Ascending aorta (tissue), 2 donors: ENCODE results near the gene POLG2. TPM values are rescaled to one million over a fixed set of nuclear protein-coding genes. Genes with fewer than 3 reads are reported as not detected.

ENCODE experiments used
- DNase-seq, 2 donors: peaks; one replicate each; pipeline ENCODE4 v3.0.0-alpha.2; 2019; ENCODE audit warnings: low spot score in 2 of 2
- H3K27ac ChIP-seq, 2 donors: fragments of 200-600 bp; sonication (generic); one replicate each; pipeline ENCODE4 v1.5.1; 2016 to 2017; ENCODE audit warnings: mild to moderate bottlenecking in 1 of 2
- H3K27me3 ChIP-seq: fragments of 200-600 bp; sonication (generic); one replicate; pipeline ENCODE4 v1.5.1; 2017
- H3K36me3 ChIP-seq, 2 donors: fragments of 200-600 bp; sonication (generic); one replicate each; pipeline ENCODE4 v1.5.1; 2016
- H3K4me1 ChIP-seq, 2 donors: fragments of 200-600 bp; sonication (generic); one replicate each; pipeline ENCODE4 v1.5.1; 2016 to 2017; ENCODE audit warnings: mild to moderate bottlenecking in 1 of 2
- H3K4me3 ChIP-seq, 2 donors: fragments of 200-600 bp; sonication (generic); one replicate each; pipeline ENCODE4 v1.5.1; 2016 to 2017; ENCODE audit warnings: mild to moderate bottlenecking in 1 of 2
- H3K9me3 ChIP-seq, 2 donors: fragments of 200-600 bp; sonication (generic); one replicate each; pipeline ENCODE4 v1.5.1; 2016
- intact Hi-C: fragments of 100-400 bp; cut with DNase I; formaldehyde crosslinking; loops from one replicate; pipeline ENCODE4 v1.15.1; 2023
- total RNA-seq: library from RNA; depleted of rRNA; stranded (reverse); fragments of >200 nt; gene quantifications from one replicate; pipeline ENCODE4 v1.1.0, GENCODE V29; 2016
- TF ChIP-seq, protein P1 (sequence below), 3 experiments: fragments of 200-600 bp in 2 of 3; fragments of 450-650 bp in 1 of 3; sonication (generic) in 2 of 3; IDR thresholded peaks; one replicate each; pipeline ENCODE4 v1.5.1; 2016 to 2019; ENCODE audit warnings: antibody characterized with exemption in 3 of 3, mild to moderate bottlenecking in 1 of 3, moderate library complexity in 1 of 3

The POLG2 gene
- total RNA-seq, 1 donor from 2014 or later, result 1.5 TPM

GRCh38 chr17:64502021-64502420, 5.2 kb upstream of the POLG2 start:
- DNase-seq, result no peak
- peaks cover 13 to 43% of the 10 kb centered on the region in 2 donors for H3K4me1 ChIP-seq
- H3K36me3 ChIP-seq, result peaks cover 54 to 76% of the 10 kb centered on the region in 2 donors
- no peaks in the 10 kb centered on the region for H3K9me3 ChIP-seq
- intact Hi-C loops, result loop anchor here (10.0 kb wide), 2 partner anchors 357 to 473 kb away; no protein-coding TSS in a partner anchor
- peak overlapping the region in 1 of 2 donors; percentile 91 for H3K4me3 ChIP-seq
- H3K27ac ChIP-seq, result no peak overlapping the region
- TF ChIP-seq, protein P1, sequence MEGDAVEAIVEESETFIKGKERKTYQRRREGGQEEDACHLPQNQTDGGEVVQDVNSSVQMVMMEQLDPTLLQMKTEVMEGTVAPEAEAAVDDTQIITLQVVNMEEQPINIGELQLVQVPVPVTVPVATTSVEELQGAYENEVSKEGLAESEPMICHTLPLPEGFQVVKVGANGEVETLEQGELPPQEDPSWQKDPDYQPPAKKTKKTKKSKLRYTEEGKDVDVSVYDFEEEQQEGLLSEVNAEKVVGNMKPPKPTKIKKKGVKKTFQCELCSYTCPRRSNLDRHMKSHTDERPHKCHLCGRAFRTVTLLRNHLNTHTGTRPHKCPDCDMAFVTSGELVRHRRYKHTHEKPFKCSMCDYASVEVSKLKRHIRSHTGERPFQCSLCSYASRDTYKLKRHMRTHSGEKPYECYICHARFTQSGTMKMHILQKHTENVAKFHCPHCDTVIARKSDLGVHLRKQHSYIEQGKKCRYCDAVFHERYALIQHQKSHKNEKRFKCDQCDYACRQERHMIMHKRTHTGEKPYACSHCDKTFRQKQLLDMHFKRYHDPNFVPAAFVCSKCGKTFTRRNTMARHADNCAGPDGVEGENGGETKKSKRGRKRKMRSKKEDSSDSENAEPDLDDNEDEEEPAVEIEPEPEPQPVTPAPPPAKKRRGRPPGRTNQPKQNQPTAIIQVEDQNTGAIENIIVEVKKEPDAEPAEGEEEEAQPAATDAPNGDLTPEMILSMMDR (IDR thresholded peaks at IDR 0.05), result no peak
- no peaks in the 10 kb centered on the region for H3K27me3 ChIP-seq

GRCh38 chr17:64500862-64501765, 4.3 kb upstream of the POLG2 start:
- Histone ChIP-seq H3K4me1 (peaks cover 13 to 45% of the 10 kb centered on the region in 2 donors), H3K36me3 (peaks cover 54 to 76% of the 10 kb centered on the region in 2 donors)
- intact Hi-C loops, result loop anchor here (10.0 kb wide), 2 partner anchors 356 to 474 kb away; no protein-coding TSS in a partner anchor

GRCh38 chr17:64500487-64500859, 3.6 kb upstream of the POLG2 start:
- intact Hi-C loops, result loop anchor here (10.0 kb wide), 2 partner anchors 356 to 474 kb away; no protein-coding TSS in a partner anchor
- Histone ChIP-seq H3K27ac (no peak overlapping the region), H3K36me3 (peaks cover 50 to 76% of the 10 kb centered on the region in 2 donors), H3K27me3 (no peaks in the 10 kb centered on the region), H3K4me3 (no peak overlapping the region), H3K4me1 (peaks cover 19 to 51% of the 10 kb centered on the region in 2 donors), H3K9me3 (no peaks in the 10 kb centered on the region)
- TF ChIP-seq, protein P1 (IDR thresholded peaks at IDR 0.05), result no peak
- no peak for DNase-seq

More at GRCh38 chr17:64500862-64501765, 4.3 kb upstream of the POLG2 start:
- TF ChIP-seq, protein P1 (IDR thresholded peaks at IDR 0.05), result no peak
- Histone ChIP-seq H3K27ac (no peak overlapping the region), H3K9me3 (no peaks in the 10 kb centered on the region), H3K4me3 (no peak overlapping the region), H3K27me3 (no peaks in the 10 kb centered on the region)
- DNase-seq, result no peak

- no peaks in the 10 kb centered on the region for H3K9me3 ChIP-seq
- H3K4me3 ChIP-seq, result no peak overlapping the region
- H3K27ac ChIP-seq, result no peak overlapping the region
- H3K36me3 ChIP-seq, result peaks cover 50 to 75% of the 10 kb centered on the region in 2 donors
- TF ChIP-seq, protein P1 (IDR thresholded peaks at IDR 0.05), result no peak
- DNase-seq, result no peak
- intact Hi-C loops, result loop anchor here (10.0 kb wide), 3 partner anchors 175 to 475 kb away; no protein-coding TSS in a partner anchor
- no peaks in the 10 kb centered on the region for H3K27me3 ChIP-seq
- H3K4me1 ChIP-seq, result peaks cover 22 to 56% of the 10 kb centered on the region in 2 donors
Measured at GRCh38 chr17:64499805-64500486, 3.1 kb upstream of the POLG2 start.

DNA sequence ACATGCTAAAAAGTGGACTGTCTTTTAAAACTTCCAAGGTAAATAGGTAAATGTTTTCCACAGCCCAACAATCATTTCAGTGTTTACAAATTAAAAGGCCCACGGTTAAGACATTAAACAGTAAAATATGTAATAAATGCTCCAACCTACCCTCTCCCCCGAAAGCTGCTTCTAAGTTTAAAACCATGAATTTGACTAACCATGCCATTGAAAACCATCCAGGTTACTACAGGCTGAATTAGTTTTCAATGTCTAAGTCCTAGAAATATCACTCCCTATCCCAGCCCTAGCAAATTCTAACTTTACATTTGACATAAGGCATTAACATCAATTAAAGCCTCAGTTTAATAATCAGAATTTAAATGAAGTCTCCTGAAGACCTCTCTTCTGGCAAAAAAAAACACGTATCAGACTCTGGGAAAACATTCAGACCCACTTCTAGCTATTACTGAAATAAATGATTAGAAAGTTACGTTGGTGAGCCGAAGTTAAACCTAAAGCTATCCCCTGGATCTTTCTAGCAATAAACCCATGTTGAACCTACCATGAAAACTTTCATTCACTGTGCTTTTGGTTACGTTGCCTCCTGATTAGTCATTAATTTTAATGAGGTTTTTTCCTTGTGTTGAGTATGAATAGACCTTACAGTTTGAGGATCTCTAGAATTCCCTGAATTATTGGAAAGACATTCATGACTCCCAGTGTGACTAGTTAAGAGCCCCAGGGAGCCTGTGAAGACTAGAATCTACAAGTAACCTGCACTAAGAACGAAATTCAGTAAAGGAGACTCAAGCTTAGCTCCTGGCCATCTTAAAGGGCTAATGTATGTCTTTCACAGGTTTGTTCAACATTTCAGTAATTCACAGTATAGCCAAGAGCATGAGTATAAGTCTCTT, 1.7 kb upstream of the POLG2 start:
- no peaks in the 10 kb centered on the region for H3K9me3 ChIP-seq
- TF ChIP-seq, protein P1 (IDR thresholded peaks at IDR 0.05), result no peak
- no peak overlapping the region for H3K4me3 ChIP-seq
- peaks cover 41 to 61% of the 10 kb centered on the region in 2 donors for H3K36me3 ChIP-seq
- peaks cover 18 to 54% of the 10 kb centered on the region in 2 donors for H3K4me1 ChIP-seq
- no peaks in the 10 kb centered on the region for H3K27me3 ChIP-seq
- no peak for DNase-seq
- intact Hi-C loops, result loop anchor here (10.0 kb wide), 1 partner anchor 174 kb away; no protein-coding TSS in a partner anchor
- no peak overlapping the region for H3K27ac ChIP-seq
